OCI-LY1 (cell line): Measurements from ENCODE around the gene NDC1.

Experiments
- EZH2 ChIP-seq: fragments of 200-600 bp; sonication (generic), shearing (Covaris generic); IDR thresholded peaks from 2 replicates; pipeline ENCODE4 v1.8.0; 2017; ENCODE audit warnings: borderline replicate concordance, mixed run types, mild to moderate bottlenecking, antibody characterized with exemption, low read length, moderate library complexity, mixed read lengths
- TF ChIP-seq, protein P1 (sequence below): fragments of 200-600 bp; sonication (generic), shearing (Covaris generic); IDR thresholded peaks from 2 replicates; pipeline ENCODE4 v1.5.1; 2017; ENCODE audit warnings: mild to moderate bottlenecking, antibody characterized with exemption, low read length, moderate library complexity, mixed read lengths

DNA sequence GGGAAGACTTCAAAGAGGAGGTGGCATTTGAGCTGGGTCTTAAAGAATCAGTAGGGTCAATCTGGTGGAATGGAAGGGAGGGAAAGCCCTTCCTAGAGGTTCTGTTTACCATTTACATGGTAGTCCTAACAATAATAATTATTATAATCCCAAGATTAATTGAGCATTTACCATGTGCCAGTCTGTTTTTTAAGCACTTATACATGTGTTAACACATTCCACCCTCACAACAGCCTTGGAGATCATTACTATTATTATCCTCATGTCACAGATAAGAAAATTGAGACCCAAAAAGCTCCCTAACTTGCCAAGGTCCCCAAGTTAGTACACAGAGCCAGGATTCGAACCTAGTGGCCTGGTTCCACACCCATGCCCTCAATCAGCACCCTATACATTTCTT is 109.9 kb downstream of the NDC1 start:
- TF ChIP-seq, protein P1, sequence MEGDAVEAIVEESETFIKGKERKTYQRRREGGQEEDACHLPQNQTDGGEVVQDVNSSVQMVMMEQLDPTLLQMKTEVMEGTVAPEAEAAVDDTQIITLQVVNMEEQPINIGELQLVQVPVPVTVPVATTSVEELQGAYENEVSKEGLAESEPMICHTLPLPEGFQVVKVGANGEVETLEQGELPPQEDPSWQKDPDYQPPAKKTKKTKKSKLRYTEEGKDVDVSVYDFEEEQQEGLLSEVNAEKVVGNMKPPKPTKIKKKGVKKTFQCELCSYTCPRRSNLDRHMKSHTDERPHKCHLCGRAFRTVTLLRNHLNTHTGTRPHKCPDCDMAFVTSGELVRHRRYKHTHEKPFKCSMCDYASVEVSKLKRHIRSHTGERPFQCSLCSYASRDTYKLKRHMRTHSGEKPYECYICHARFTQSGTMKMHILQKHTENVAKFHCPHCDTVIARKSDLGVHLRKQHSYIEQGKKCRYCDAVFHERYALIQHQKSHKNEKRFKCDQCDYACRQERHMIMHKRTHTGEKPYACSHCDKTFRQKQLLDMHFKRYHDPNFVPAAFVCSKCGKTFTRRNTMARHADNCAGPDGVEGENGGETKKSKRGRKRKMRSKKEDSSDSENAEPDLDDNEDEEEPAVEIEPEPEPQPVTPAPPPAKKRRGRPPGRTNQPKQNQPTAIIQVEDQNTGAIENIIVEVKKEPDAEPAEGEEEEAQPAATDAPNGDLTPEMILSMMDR, result no peak
- no peak for TF ChIP-seq EZH2
